Measurements from ENCODE around the gene RARB.
A peak's percentile ranks its signal among the peaks of the same experiment; 100 is the strongest.

RARB gene

DNA sequence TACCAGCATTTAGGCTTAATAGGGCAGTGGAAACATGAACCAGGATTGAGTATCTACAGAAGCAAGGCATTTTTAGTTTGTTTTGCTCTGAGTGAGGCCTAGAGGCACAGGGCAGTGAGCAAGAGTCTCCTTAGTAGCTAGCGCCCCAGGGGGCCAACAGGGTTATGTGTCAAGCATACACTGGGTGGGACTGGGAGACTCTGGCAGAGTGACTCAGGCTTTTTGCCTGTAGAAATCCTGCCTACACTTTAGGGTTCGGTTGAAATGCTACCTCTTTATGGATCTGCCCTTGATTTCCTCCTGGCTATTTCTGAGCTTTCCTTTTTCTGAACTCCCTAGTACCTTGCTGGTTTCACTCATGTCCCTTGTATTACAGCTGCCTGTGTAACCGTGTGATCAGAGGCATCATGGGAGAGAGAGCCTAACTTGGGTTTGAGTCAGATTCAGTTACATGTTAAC lies 164.5 kb downstream of the RARB start:
- no peak for DNase-seq (ENCODE audit: extremely low read depth, insufficient read length)
- Histone ChIP-seq H3K4me3 (replicated peaks; ENCODE audit: low read depth, low read length) (no peak overlapping the region), H3K36me3 (ENCODE audit: control insufficient read depth, insufficient read depth, low read length) (no peaks in the 10 kb centered on the region), H3K27me3 (replicated peaks; ENCODE audit: control insufficient read depth, insufficient read depth, low read length) (no peaks in the 10 kb centered on the region)
- TF ChIP-seq, protein P1, sequence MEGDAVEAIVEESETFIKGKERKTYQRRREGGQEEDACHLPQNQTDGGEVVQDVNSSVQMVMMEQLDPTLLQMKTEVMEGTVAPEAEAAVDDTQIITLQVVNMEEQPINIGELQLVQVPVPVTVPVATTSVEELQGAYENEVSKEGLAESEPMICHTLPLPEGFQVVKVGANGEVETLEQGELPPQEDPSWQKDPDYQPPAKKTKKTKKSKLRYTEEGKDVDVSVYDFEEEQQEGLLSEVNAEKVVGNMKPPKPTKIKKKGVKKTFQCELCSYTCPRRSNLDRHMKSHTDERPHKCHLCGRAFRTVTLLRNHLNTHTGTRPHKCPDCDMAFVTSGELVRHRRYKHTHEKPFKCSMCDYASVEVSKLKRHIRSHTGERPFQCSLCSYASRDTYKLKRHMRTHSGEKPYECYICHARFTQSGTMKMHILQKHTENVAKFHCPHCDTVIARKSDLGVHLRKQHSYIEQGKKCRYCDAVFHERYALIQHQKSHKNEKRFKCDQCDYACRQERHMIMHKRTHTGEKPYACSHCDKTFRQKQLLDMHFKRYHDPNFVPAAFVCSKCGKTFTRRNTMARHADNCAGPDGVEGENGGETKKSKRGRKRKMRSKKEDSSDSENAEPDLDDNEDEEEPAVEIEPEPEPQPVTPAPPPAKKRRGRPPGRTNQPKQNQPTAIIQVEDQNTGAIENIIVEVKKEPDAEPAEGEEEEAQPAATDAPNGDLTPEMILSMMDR (IDR thresholded peaks at IDR 0.05; ENCODE audit: insufficient read depth, low read length, poor library complexity, severe bottlenecking) = no peak

DNA sequence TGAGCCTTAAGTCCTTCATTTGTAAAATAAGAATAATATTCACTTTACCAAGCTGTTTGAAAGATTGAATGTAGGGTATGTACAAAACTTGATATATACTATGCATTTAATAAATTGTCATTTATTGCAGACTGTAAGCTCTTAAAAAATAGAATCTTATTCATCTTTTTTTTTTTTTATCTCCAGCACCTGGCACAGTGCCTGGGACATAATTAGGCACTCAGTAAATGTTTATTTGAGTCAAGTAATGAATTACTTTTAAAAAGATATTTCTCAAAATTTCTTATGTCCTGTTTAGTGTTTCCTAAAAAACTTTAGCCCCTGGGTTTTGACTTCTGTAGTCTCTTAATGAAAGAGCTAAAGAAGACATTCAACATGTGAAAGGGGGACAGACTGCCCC lies 164.9 kb downstream of the RARB start:
- H3K4me3 ChIP-seq (replicated peaks; ENCODE audit: low read depth, low read length) = no peak overlapping the region
- no peak for DNase-seq (ENCODE audit: extremely low read depth, insufficient read length)
- TF ChIP-seq, protein P1 (IDR thresholded peaks at IDR 0.05; ENCODE audit: insufficient read depth, low read length, poor library complexity, severe bottlenecking) = no peak
- no peaks in the 10 kb centered on the region for H3K27me3 ChIP-seq (replicated peaks; ENCODE audit: control insufficient read depth, insufficient read depth, low read length)
- H3K36me3 ChIP-seq (ENCODE audit: control insufficient read depth, insufficient read depth, low read length) = no peaks in the 10 kb centered on the region

DNA sequence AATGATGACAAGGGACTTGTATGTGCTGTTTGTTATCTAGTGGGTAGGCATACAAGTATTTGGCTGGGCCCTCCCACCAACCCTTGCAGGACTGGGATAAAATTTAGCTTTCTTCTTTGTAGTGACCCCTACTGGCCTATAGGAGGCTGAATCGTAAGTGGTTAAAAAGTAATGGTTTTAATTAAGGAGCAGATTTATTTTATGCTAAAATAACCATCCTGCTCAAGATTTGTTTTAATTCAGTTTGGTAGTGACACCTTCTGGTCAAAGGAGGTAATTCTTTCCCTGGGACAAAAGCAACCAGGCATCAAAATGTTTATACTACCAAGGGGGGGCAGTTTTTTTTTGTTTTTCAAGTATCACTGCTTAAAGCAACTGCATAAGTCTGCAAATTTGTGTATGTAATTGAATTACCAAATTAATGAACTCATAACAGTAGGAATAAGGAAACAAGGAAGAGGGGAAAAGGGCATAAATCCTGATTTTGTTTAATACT lies 166.0 kb downstream of the RARB start:
- Histone ChIP-seq H3K4me3 (replicated peaks; ENCODE audit: low read depth, low read length) (no peak overlapping the region), H3K36me3 (ENCODE audit: control insufficient read depth, insufficient read depth, low read length) (no peaks in the 10 kb centered on the region), H3K27me3 (replicated peaks; ENCODE audit: control insufficient read depth, insufficient read depth, low read length) (no peaks in the 10 kb centered on the region)
- TF ChIP-seq, protein P1 (IDR thresholded peaks at IDR 0.05; ENCODE audit: insufficient read depth, low read length, poor library complexity, severe bottlenecking) = peak; percentile 65
- no peak for DNase-seq (ENCODE audit: extremely low read depth, insufficient read length)

DNA sequence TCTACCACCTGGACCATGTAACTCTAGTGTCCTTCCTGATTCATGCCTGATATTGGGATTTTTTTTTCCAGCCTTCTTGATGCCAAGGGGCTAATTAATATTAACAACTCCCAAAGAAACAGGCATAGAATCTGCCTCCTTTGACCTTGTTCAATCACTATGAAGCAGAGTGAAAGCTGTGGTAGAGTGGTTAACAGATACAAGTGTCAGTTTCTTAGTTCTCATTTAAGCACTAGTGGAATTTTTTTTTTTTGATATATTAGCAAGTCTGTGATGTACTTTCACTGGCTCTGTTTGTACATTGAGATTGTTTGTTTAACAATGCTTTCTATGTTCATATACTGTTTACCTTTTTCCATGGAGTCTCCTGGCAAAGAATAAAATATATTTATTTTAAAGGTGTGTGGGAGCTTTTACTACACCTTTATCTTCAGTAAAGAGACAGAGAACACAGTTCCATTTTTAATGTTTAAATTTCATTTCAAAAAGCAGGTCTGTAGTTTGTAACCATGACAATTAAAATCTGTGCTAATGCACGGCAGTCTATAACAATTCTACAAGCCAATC lies 169.6 kb downstream of the RARB start:
- H3K4me3 ChIP-seq (replicated peaks; ENCODE audit: low read depth, low read length) = no peak overlapping the region
- no peaks in the 10 kb centered on the region for H3K27me3 ChIP-seq (replicated peaks; ENCODE audit: control insufficient read depth, insufficient read depth, low read length)
- TF ChIP-seq, protein P1 (IDR thresholded peaks at IDR 0.05; ENCODE audit: insufficient read depth, low read length, poor library complexity, severe bottlenecking) = no peak
- no peak for DNase-seq (ENCODE audit: extremely low read depth, insufficient read length)
- no peaks in the 10 kb centered on the region for H3K36me3 ChIP-seq (ENCODE audit: control insufficient read depth, insufficient read depth, low read length)

DNA sequence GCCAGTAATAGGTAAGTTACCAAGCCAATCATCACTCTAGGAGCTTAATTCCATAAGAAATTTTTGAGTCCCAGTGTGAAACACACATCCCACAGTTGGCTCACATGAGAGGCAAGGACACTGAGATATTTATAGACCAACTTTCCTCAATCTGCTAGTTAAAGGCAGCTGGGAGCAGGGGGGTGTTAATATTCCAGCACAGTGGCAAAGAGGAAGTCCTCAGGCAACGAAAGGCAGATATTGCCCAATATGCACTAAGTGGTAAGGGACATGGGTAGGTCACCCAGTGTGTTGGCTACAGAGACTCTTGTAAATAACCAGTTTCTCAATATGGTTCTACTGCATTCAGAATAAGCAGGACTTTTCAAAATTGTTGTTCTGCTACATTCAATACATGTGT lies 175.6 kb downstream of the RARB start:
- H3K36me3 ChIP-seq (ENCODE audit: control insufficient read depth, insufficient read depth, low read length) = no peaks in the 10 kb centered on the region; the same call in none of the 2 replicates
- DNase-seq (ENCODE audit: extremely low read depth, insufficient read length) = no peak

More for the DNA sequence above, 175.6 kb downstream of the RARB start:
- TF ChIP-seq, protein P1 (IDR thresholded peaks at IDR 0.05; ENCODE audit: insufficient read depth, low read length, poor library complexity, severe bottlenecking) = no peak
- no peak overlapping the region for H3K4me3 ChIP-seq (replicated peaks; ENCODE audit: low read depth, low read length)
- H3K27me3 ChIP-seq (replicated peaks; ENCODE audit: control insufficient read depth, insufficient read depth, low read length) = no peaks in the 10 kb centered on the region

Data from GM06990 (cell line).